ENCODE data around the gene SLC24A4.
"Not testable (repeated sequence)": the region's sequence is repeated elsewhere in the genome, so short reads cannot be mapped to it uniquely, and the experiment has no call there.

SLC24A4 gene

DNA sequence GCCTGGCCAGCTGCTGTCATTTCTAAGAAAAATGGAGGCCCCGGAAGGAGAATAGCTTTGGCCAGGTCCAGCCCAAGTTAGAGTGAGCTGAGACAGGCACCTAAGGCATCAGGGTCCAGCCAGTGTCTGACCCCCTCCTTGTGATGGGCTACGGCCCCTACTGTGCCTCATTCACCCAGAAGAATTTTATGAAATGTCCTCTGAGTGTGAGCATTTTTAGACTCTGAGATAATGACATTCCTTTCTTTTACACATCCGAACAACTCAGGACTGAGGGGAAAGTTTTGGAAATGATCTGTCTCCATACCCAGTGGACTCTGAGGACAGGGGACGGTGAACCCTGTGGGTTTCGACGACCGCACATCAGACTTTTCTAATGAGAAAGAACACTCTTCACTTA is 50.4 kb downstream of the SLC24A4 start:
- no peak for DNase-seq

DNA sequence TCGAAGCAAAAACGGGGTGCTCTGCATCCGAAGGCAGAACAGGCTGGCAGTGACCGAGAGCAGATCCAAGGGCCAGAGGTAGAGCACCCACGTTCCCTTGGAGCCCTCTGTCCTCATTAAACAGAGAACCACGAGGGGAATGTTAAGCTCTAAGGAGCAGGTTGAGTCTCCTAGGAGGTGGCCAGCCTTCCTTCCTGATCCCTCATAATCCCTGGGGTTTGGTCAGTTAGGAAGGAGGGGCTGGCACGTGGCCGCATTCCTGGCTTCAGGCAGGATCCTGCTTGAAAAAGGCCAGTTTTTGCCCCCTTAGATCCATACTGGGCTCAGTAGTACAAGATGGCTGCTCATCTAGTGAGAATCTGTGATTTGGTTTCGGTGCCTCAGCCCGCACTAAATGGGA is 57.2 kb downstream of the SLC24A4 start:
- no peak for DNase-seq

DNA sequence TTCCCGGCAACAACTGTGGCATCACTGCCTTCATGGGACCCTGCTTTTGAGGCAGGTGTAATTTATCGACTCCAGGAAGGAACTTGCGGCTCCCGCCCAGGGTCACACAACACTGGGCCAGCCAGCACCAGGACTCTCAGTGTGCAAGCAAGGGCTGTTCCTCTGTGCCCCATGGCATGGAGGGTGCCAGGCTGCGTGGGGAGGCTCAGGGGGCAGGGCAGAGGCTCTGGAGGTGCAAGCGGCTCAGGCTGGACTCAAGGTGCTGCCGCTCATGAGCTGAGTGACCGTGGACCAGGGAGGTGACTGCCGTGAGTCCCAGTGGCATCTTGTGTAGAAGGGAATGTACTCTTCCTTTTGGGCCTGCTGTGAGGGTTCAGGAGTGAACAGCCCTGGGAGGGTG is 57.6 kb downstream of the SLC24A4 start:
- DNase-seq = no peak

DNA sequence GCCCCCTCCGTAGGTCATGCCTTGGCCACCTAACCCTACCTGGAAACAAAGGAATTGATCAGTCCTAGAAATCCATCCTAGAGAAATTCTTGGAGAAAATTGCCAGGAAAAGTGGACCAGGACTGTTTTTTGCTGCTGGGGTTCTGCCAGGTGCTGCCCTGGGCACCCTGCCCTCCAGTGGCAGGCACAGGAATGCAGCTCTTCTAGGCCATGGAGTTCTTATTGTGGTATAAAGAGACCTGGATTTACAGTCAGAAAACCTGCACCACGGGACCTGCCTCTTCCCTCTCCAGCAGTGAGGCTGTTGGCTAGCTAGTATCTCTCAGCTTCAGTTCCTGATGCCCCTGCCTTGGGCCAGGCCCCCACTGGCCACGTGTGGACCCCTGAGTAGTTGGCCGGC is 59.7 kb downstream of the SLC24A4 start:
- DNase-seq = no peak

DNA sequence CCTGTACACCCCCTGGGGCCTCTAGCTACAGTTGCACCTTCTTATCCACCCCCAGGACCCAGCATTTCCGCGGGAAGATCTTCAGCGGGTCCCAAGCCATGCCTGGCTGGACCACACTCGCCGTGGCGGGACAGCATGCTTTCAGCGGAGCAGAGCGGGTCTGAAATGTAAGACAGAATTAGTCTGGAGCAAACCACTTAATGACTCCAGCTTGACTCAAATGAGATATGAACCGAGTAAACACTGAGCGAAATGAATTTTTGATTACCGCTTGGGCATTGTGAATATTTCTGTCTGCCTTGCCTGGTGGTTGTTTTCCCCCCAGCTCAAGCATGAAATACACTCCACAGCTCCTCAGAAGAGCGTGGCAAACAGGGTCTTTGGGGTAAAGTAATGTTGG is 60.8 kb downstream of the SLC24A4 start:
- DNase-seq = no peak

DNA sequence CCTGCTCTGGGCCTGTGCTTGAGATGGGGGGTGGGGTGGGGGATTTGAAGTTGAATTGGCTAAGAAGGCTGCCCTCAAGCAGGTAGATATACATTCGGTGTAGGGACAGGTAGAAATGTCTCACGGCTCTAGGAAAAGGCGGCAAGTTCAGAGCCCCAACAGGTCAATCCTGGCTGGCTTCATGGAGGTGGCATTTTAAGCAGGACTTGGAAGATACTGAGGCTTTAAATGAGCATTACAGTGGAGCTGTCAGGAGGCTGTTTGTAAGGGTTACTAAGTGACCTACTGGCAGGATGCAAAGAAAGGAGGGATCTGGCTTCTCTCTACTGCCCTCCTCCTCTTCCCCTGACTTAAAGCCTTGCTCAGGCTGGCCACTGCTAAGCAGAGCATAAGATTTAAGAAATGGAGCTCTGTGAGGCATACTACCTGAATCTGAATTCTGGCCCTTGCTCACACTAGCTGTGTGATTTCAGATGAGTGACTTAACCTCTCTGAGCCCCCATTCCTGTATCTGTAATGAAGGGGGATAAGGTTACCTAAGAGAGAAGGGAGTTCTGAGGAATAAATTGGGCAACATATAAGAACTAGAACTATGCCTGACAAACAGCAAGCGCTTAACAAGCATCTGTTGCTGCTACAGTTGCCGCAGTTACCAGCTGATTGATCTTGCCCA is 61.6 kb downstream of the SLC24A4 start:
- DNase-seq = no peak

DNA sequence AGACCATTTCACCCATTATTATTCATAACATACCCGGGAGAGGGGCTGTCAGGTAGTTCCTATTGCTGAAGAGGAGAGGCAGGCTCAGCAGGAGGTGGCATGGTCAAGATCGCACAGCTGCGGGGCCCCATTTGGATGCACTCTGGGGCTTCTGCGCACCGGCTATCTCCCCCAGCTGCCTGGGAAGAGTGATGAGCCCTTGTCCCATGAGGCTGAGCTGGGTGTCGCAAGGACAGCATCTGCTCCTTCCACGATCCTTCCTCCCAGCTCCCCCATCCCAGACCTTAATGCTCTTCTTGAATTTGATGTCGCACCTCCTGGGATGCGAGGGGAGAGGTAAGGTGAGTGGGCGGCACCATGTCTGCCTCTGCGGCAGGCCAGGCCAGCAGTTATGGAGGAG is 62.6 kb downstream of the SLC24A4 start:
- DNase-seq = no peak

DNA sequence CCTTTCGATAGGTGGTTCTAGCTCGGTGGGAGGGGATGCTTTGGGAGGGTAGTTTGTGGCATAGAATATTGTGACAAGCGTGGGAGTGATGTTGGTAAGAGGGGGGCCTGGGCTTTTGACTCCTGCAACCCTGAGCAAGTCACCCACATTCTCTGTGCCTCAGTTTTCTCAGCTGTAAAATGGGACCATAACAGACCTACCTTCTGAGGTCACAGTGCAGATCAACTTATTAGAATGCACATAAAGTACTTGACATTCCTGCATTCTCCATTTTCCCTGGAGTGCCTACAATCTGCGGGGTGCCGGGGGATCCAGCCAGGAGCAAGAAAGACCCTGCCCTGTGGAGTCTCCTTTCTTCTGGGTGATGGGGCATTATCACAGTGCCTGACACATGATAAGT is 63.2 kb downstream of the SLC24A4 start:
- DNase-seq = no peak

DNA sequence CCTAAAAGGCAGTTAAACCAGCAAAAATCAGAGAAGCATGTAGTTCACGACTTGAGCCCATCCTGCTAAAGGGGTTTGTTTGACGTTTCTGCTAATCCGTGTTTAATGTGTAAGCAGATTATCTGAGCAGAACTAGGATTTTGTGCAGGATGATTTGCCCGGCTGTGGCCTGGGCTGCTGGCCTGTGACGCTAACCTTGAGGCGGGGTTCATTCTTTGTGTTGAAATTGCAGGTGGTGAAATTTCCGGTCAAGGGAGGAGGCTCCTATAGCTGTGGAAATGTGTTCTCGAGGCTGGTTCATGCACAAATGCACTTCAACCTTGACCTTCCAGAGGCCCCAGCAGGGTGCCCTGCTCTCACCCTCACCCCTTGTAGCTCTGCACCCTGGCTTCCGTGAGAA is 63.7 kb downstream of the SLC24A4 start:
- DNase-seq = no peak

DNA sequence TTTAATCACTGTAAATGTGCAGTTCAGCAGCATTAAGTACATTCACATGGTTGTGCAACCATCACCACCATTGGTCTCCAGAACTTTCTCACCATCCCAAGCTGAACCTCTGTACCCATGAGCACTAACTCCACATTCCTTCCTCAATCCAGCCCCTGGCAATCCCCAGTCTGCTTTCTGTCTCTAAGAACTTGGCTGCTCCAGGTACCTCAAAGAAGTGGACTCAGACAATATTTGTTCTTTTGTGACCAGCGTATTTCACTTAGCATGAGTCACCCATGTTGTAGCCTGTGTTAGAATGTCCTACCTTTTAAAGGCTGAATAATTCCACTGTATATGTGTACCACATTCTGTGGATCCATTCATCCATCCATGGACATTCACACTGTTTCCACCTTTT is 64.6 kb downstream of the SLC24A4 start:
- DNase-seq = no peak

DNA sequence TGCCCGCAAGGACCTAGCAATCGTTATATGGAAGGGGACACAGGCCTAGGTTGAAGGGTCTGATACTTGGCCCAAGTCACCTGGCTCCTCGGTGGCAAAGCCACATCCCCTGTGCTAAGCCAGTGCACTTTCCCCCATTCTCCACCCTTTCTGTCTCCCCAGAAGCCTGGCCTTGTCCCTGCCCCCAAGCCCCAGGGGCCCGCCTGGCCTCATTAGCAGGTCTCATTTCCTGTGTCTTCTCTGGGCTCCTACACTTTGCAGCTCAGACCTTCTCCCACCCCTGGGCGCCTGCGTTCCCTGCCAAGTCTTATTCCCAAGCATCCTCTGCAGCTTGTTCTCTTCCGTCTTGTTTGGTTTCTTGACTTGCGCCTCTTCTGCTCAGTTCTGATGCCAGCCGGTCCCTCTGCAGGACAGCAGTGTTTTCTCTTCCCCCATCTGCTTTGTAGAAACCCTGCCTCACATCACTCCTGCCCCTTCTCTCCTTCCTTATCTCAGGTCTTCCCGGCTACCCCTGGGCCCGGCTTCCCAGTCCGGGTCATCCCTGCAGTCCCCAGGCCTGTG is 66.7 kb downstream of the SLC24A4 start:
- no peak for DNase-seq

DNA sequence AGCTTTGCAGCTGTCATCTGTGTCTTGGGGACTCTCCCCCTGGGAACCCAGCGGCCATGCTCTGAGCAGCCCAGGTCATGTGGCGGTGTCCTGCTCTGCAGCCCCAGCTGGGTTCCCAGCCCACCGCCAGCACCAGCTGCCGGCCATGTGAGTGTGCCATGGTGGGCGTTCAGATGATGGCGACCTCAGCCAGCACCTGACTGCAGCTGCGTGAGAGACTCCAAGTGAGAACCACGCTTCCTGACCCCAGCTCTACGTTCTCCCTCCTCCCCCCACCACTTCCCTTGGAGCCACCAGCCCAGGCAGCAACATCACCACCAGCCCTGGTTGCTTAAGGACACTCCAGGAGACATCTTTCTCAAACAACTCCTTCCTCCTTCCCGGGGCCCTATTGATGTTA is 68.8 kb downstream of the SLC24A4 start:
- no peak for DNase-seq

DNA sequence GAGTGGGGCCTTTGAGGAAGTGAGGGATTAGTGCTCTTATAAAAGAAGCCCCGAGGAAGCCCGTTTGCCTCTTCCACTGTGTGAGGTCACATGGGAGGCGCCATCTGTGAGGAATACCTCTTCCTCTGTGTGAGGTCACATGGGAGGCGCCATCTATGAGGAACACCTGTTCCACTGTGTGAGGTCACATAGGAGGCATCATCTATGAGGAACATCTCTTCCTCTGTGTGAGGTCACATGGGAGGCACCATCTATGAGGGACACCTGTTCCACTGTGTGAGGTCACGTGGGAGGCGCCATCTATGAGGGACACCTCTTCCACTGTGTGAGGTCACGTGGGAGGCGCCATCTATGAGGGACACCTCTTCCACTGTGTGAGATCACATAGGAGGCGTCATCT is 69.7 kb downstream of the SLC24A4 start:
- no peak for DNase-seq

DNA sequence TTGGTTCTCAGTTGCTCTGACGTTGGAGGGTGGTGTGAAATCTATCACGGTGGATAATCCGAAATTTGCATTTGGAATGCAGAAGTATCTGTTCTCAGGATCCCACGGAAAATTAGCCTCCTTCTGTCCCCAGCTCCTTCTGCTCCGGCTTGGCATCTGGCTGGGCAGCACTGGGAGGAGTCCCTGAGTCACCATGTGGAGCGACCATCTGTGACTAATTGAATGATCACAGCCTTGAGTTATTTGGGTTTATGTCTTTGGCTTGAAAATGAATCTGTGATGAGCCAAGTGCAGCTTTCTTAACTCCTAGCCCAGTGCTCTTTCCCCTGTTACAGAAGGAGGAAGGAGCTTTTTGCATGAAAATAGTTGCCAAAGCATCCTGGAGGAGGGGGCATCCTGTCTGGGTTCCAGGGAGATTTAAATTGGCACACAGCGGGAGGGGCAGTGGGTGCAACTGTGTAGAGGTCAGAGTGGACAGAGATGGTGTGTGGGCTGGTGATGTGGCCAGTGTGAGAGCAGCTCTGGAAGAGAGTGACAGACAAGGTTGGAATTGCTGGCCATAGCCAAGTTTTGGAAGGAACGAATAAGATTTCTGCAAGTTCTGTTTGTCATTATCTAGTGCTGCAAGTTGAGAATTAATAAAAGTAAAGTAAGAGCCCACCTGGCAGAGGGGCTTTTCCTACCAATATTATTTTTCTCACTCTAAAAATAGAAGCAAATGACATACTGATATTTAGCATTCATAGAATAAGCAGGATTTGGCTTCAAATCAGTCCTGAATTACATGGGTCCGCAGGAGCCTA is 74.4 kb downstream of the SLC24A4 start:
- DNase-seq = no peak

DNA sequence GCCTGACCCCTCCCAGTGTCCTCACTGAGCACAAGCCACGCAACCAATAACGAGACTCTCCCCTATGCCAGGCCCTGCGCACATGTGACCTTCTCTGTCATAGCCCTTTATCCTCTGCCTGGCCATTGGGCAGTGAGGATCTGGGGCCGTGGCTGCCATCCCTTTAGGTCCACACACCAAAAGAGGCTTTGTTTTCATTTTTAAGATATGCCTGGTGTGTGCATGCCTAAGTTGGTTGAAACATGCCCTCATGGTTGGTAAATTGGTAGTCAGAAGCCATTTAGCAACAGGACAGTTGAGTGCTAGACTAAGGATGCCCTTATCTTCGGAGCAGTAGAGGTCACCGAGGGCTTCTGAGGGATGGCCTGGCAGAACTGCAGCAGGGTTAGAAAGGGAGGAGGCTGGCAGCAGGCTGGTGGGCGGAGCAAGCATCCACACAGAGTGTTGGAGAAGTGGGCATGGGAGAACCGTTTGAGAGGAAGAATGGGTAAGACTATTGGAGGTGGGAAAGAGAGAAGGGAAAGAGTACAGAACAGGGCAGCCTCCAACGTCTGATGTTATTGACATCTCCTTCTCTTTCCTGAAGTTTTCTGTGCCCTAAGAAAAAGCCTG is 75.1 kb downstream of the SLC24A4 start:
- DNase-seq = no peak

DNA sequence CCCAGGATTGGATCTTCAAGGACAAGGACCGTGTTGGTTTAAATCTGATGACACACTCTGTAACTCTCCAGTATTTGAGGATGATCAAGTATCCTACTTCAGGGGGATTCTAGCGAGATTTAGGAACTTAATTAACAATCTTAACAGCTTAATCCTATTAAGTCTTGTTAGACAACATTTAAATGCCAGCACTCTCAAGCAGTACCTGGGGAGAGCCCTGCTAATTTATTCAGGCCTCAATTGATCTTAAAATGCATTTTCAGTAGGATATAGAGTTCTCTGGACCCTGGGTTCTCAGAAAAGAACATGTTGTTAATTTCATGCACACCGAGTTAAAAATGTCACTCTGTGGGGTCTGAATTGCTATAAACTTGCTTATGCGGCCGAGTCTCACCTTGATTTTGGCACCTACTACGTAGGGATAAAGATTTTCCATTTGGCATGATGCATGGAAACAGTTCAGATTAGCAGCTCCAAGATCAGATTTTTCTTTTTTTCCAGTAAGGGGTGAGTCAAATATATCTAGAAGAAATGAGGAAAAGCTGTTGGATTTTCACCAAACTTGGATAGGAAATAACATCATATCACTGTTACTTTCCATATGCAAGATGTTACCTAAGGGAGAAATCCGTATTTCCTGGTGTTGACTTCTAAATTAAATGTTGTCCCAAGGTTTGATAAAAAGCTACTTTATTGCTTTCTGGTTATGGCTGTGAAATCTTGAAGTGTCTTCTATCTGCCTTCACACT is 76.1 kb downstream of the SLC24A4 start:
- DNase-seq = no peak

DNA sequence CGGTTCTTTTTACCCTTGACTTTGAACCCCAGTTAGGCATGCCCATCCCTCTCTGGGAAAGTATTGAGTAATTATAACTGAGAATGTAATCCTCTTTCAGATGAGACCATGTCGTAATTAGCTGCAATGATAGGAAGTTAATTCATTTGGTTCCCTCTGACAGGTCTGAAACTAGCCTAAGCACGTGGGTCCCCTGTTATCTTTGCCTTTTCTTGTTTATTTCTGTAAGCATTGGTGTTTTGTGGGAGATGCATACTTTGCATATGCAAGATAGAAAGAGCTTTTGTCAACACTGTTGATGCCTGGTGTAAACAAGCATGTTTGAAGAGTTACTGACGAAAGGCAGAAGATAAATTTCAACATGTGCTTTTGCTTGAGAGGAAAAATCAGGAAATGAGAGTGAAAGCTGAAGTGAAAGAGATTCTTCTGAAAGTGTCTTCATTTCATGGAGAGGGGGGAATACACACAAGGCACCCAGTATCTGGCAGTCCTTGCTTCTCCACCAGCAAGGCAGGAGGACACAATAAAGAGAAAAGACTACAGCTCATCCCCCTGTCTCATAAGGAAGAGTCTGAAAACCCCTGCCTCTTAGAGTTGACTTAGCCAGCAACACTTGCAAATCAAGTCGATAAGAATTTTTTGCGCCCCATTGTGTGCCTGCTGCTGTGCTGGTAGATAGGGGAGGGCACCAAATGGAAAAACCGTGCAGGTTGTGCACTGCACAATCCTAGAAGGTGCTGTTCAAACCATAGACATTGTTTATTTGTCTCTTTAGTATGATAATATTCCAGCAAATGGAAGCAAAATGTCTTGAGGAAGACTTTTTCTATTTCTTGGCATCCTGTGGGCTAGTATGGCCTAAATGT is 77.8 kb downstream of the SLC24A4 start:
- DNase-seq = no peak

DNA sequence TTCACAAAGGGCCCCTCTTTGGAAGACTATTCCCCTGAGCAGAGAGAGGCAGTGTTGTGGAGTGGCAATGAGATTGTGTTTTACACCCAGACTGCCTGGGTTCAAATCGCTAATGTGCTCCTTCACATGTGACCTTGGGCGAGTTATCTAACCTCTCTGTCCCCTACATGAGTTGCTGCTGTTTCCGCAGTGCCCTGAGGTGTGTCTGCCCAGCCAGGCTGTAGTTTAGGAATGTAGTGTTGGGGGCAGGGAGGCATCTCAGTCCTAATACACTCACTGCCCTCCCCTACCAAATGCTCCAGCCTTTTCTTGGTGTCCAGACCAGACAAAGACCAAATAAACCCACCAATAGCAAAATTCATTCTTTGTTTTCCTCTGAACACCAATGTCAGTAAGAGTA is 78.6 kb downstream of the SLC24A4 start:
- no peak for DNase-seq

DNA sequence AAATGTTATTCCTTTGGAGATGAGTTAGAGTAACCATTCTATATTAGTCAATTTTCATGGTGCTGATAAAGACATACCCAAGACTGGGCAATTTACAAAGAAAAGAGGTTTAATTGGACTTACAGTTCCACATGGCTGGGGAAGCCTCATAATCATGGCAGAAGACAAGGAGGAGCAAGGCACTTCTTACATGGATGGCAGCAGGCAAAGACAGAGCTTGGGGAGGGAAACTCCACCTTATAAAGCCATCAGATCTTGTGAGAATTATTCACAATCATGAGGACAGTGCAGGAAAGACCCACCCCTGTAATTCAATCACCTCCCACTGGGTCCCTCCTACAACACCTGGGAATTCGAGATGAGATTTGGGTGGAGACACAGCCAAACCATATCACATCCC is 79.5 kb downstream of the SLC24A4 start:
- DNase-seq = not testable (repeated sequence)

DNA sequence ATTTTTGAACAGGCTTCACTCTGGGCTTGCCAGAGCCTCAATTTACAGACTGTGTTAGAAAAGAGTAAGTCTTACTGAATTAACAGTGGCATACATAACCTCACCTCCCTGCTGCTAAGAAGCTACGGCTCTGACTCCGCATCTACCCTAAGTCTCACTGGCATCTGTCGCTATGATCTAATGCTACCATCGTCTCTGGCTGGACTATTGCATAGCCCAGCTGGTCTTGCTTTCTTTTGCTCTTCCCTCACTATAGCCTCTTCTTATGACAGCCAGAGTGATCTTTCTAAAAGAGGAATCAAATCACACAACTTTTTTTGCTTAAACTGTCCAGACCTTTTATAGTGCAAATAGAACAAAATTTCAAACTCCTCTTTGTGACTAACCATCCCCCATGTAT is 81.1 kb downstream of the SLC24A4 start:
- no peak for DNase-seq

DNA sequence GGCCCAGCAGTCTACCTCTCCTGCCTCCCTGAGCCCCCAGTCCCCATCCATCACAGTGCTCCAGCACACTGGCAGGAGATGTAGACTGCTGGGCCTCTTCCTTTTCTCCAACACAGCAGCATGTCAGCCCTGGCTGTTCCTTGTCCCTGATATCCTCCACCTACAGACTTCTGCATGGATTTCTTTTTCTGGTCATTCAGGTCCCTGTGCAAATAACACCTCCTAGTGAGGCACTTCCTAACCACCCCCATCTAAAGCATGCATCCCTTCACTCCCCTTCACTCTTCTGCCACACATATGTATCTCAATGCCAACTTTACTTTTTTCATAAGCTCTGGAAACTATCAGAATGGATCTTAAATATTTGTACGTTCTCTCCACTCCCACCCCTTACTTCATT is 81.5 kb downstream of the SLC24A4 start:
- no peak for DNase-seq

DNA sequence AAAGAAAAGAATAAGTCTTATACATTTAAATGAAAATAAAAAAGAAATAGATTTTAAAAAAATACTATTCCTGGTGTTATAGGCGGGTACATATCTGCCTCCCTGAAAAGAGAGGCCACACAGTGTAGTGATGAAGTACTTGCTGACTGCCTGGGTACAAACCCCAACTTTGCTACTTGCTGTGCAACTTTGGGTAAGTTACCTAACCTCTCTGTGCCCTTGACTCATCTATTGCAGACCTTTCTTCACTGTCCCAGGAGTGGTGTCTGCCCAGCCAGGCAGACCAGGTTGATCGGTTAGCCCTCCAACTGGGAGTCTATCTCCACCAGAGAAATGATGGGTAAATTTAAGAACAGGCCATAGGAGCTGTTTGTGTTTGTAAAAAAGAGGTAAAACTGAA is 82.0 kb downstream of the SLC24A4 start:
- no peak for DNase-seq
